Heart left ventricle (tissue), 13 donors: Measurements from ENCODE around the gene NPHP4.

Experiments used
- POLR2A ChIP-seq, 2 donors: fragments of 450-650 bp; IDR thresholded peaks; one replicate each; pipeline ENCODE4 v1.6.1; 2017; ENCODE audit warnings: antibody characterized with exemption in 2 of 2, mild to moderate bottlenecking in 2 of 2, moderate library complexity in 2 of 2
- TF ChIP-seq, protein P1 (sequence below), 12 donors: fragments of 200-600 bp; sonication (generic) in 4 of 12; IDR thresholded peaks; one replicate each; pipeline versions ENCODE4 v1.5.0 to v1.8.0; 2018 to 2022; ENCODE audit warnings: antibody characterized with exemption in 12 of 12, mild to moderate bottlenecking in 5 of 12
- donor health status: ischemic (EF 13 %, LVEDD 7.1; RV severe dilation, severe dysfunction).
- donor health status: DM: no; HTN: yes; CAD: no.
- donor health status: DM: no; HTN: no; CAD: no.
- donor health status: ischemic (EF 25% LVEDD 6.9; RV normal size, moderate dysfunction).
- donor health status: ischemic (EF 25% LVEDD 5.7; RV mildly dilated, moderate dysfunction).
- donor health status: ischemic (EF 35%, LVEDD 5.7; RV mildly dilated, moderate dysfunction).
- donor health status: nonischemic (EF 11% LVEDD 7.7; RV severe dilation, severe dysfunction).
- donor health status: DM: yes; HTN: yes; CAD: no.
- donor health status: PGD.
- donor health status: ischemic (EF 29% LVEDD 5.4; RV normal size, mild dysfunction).
- donor health status: nonischemic (EF 23%, LVEDD 6.1; RV moderate dilation, normal function).

DNA sequence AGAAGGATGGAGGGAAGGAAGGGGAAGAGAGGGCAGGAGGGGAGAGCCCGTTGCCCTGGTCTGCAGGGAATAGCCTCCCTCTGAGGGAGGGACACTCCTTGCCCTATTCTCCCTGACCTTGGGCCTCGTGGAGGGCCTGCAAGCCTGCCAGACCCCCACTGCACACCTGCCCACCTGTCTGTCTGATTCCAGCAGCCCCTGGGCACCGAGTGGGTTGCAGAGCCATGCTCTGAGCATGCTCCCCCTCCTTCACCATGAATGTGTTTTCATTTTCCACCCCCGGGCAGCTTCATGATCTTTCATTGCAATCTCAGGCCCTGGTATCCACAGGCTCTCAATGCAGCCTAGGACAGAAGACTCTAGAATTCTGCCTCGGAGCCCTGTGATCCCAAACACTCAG is 5.1 kb upstream of the NPHP4 start:
- TF ChIP-seq POLR2A (IDR thresholded peaks at IDR 0.05): no peak
- TF ChIP-seq, protein P1, sequence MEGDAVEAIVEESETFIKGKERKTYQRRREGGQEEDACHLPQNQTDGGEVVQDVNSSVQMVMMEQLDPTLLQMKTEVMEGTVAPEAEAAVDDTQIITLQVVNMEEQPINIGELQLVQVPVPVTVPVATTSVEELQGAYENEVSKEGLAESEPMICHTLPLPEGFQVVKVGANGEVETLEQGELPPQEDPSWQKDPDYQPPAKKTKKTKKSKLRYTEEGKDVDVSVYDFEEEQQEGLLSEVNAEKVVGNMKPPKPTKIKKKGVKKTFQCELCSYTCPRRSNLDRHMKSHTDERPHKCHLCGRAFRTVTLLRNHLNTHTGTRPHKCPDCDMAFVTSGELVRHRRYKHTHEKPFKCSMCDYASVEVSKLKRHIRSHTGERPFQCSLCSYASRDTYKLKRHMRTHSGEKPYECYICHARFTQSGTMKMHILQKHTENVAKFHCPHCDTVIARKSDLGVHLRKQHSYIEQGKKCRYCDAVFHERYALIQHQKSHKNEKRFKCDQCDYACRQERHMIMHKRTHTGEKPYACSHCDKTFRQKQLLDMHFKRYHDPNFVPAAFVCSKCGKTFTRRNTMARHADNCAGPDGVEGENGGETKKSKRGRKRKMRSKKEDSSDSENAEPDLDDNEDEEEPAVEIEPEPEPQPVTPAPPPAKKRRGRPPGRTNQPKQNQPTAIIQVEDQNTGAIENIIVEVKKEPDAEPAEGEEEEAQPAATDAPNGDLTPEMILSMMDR (IDR thresholded peaks at IDR 0.05): no peak
